HG03354 (cell line): ENCODE data around the gene ARHGEF10L.
A peak's percentile ranks its signal among the peaks of the same experiment; 100 is the strongest.
"Not testable (repeated sequence)": the region's sequence is repeated elsewhere in the genome, so short reads cannot be mapped to it uniquely, and the experiment has no call there.

Experiments
- ATAC-seq: cut with Tn5 transposase; IDR thresholded peaks from one replicate; pipeline ENCODE4 v1.9.1; 2021; ENCODE audit warnings: mild to moderate bottlenecking; ENCODE audit not compliant: unreplicated experiment, poor library complexity, severe bottlenecking

ARHGEF10L gene

DNA sequence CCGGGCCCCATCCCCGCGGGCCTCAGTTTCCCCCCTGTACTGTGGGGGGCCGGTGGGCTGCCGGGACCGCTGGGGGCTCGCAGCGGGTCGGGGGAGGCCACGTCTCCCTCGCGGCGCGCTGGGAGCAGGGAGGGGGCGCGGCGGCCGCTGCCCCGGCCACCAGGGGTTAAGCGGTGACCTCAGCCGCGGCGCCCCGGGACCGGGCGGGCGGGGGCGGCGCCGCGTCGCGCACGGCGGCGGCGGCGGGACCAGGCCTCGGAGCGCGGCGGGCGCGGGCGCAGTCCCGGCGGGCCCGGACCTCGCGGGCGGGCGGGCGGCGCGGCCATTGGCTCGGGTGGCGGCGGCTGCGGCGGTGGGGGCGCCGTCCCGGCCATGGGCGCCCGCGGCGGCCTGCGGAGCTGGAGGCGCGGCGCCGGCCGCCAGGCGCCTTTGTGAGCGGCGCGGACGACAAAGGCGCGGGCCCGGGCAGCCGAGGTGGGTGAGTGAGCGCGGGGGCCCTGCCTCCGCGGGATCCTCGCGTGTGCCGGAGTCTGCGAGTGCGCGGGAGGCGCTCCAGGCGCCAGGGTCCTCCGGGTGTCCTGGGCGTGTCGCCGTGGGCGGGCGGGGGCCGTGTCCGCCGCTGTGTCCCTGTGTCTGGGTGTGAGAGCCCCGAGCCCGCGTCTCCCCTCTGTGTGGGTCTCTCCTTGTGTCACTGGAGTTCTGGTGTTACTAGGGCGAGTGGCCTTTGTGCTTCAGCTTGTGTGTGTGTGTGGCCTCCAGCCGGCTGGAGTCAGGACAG is at the start of gene ARHGEF10L:
TSS of gene ARHGEF10L (plus strand) at position 222 of the 778 bp plus-strand sequence. CDS start 40,898 bp downstream, outside the sequence.
- no peak for ATAC-seq

DNA sequence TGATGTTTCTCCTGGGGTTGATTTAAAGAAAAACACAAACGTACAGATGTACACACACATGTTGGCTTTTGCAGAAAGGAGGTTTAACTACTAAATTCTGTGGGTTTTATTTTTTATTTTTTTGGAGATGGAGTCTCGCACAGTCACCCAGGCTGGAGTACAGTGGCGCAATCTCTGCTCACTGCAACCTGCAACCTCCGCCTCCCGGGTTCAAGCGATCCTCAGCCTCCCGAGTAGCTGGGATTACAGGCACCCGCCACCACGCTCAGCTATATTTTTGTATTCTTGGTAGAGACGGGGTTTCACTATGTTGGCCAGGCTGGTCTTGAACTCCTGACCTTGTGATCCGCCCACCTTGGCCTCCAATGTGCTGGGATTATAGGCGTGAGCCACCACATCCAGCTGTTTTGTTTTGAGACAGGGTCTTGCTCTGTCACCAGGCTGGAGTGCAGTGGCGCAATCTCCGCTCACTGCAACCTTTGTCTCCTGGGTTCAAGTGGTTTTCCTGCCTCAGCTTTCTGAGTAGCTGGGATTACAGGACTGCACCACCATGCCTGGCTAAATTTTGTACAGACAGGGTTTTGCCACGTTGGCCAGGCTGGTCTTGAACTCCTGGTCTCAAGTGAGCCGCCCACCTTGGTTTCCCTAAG is 49.6 kb upstream of the ARHGEF10L start:
- not testable (repeated sequence) for ATAC-seq

DNA sequence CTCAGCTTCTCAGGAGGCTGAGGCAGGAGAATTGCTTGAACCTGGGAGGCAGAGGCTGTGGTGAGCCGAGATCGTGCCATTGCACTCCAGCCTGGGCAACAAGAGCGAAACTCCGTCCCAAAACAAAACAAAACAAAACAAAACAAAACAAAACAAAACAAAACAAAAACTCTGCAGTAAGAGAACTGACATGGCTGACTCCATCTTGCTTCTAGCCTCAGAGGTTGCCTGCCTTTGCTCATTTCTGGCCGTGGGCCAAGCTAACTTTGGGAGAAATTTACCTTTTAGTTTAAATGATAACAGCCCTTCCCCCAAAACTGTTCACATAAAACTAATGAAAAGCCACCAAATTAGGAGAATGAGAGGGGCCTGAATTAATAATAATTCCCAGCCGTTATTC is 48.8 kb upstream of the ARHGEF10L start:
- not testable (repeated sequence) for ATAC-seq

- peak; percentile 59 for ATAC-seq
Measured at GRCh38 chr1:17494114-17494729, 45.3 kb upstream of the ARHGEF10L start.

GRCh38 chr1:17496419-17496818 is 43.1 kb upstream of the ARHGEF10L start:
- no peak for ATAC-seq

DNA sequence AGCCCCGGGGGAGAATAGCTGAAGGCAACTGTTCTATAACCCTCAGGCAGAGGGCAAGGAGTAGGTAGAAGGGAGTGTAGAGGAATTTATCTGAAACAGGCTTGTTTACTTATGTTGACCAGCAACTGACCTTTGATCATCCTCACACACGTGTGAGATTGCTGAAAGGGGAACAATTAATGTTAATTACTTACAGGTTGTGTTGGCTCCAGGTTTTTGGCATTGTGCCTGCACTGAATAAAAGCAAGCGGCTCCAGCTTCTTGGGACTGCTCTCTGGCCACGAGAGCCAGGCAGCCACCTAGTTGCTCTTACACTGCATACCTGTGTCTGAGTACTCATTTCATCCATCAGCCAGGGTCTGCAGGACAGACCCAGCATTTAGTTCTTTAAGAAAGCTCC is 41.3 kb upstream of the ARHGEF10L start:
- ATAC-seq, result no peak

DNA sequence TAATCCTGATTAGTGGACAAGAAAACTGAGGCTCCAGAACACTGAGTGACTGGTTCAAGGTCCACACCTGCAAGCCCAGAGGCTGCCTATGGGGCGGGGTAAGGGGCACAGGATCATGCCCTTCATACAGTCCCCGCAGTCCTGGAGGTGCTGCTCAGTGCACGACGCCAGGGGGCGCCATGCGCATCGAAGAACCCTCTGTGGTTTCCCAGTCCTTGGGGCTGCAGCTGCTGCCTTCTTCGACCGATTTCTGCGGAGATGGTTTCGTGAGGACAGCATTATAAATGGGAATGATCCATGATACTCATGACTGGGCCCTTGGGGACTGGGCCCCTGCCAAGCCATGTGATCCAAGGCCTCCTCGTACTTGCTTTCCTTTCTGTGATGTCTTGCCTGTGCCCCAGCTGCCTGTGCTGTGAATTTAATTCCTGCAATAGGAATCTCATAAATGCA is 37.1 kb upstream of the ARHGEF10L start:
- ATAC-seq, result no peak

- ATAC-seq, result no peak
Measured at GRCh38 chr1:17503146-17503545, 36.4 kb upstream of the ARHGEF10L start.

DNA sequence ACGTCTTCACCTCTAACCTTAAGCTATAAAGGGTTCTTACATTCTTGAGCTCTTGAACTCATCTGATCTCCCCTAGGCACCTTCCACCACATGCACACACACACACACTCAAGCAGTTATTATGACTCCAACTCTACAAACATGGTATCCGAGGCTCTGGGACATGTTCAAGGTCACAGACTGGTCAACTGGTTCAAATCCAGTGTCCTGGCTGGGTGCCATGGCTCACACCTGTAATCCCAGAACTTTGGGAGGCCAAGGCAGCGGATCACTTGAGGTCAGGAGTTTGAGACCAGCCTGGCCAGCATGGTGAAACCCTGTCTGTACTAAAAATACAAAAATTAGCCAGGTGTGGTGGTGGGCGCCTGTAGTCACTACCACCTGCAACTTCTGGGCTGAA is 32.3 kb upstream of the ARHGEF10L start:
- ATAC-seq, result not testable (repeated sequence)

DNA sequence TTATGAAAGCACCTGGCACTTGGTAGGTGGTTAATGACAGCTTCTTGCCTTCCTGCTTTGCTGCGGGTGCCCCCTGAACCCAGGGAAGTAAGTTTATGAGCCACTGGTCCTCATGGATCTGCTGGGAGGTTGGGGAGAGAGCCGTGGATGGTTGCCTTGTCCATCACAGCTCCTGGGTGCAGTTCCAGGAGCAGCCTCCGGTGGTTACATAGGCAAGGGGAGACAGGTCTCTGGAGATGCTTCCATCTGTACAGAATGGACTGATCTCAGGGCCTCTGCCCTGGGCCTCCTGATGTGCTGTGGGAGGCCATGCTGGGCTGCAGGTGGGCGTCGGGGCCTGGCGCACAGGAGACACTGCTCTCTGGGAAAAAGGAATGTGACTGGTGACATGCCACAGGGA is 31.6 kb upstream of the ARHGEF10L start:
- ATAC-seq, result no peak

DNA sequence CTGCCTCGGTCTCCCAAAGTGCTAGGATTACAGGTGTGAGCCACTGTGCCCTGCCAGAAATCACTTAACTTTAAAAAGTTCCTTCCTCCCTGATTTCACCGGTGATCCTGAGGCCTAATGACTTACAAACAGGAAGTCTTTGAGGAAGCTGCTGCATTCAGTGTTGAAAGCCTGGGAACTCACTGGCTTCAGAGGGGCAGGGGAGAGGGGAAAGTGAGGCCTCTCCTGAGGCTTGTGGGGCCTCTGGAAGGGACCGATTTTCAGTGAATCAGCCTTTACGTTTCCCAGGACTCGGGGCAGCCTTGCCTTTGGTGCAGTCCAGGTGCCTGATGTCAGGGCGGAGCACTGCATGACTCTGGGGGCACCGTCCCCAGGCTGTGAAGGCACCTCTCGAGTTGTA is 30.1 kb upstream of the ARHGEF10L start:
- no peak for ATAC-seq

- ATAC-seq, result no peak
Measured at GRCh38 chr1:17510138-17510537, 29.4 kb upstream of the ARHGEF10L start.

DNA sequence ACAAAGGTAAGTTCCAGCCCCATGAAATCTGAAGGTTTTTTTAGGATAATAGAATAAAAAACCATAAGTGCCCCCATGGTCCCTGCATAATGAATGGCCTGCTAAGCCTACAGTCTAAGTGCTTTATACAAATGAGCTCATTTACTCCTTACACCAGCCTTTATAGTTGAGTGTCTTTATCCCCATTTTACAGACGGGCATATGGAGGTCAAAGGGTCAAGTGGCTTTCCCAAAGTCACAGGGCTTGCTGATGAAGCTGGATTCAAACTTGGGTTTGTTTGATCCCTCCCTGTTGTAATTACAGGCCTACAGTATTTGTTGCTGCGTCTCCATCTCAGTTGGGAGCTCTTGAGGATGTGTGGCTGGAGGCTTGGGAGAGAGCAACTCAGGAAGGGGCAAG is 28.3 kb upstream of the ARHGEF10L start:
- no peak for ATAC-seq

DNA sequence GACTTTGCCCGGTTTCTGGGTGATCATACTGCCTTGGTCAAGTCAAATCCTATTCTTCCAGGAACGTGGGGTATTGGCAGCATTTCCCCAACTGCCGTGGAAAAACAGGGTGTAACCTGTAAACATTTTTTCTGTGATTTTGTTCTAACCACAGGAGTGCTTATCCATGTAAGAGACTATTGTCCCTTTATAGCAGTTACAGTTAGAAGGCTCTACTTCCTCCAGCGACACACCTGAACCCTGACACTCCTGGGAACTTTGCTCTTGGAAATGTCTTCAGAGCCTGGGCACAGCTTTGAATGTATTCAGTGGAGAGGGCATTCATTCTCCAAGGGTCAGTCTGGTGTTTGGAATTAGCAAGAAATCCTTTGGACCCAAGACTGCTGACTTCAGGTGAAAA is 26.4 kb upstream of the ARHGEF10L start:
- ATAC-seq, result no peak

DNA sequence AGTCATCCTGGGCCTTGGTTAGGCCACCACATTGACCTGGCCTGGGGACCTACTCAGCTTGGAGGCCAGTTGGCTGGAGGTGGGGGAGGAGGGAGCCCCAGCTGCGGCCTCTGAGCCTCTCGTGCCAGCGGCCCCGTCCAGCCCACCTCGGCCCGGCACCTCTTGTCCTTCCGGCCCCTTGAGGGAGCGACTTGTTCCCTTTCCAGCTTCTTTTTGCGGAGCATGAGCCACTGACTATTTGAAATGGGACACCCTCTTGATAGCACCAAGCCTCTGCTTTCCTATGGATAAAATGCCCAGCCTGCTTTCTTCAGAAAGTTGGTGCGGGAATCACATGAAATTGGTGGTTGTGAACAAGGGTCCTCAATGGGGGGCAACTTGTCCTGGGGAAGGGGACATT is 24.7 kb upstream of the ARHGEF10L start:
- no peak for ATAC-seq

DNA sequence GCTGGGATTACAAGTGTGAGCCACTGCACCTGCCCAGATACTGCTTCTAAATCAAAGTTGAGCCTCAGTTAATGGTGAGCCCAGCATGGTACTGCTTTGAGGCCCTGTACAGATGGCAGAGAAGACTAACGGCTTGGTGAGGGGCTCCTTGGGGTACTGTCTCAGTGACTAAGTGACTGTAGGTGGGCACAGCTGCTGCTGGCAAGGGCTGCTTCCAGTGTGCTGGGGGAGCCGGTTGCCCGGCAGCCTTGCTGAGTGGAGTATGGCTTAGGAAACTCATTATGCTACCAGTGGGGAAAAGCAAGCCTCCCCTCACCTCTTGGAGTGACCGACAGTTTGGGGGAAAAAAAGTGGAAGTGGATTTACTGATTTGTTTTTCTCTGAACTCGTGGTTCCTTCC is 23.6 kb upstream of the ARHGEF10L start:
- no peak for ATAC-seq

DNA sequence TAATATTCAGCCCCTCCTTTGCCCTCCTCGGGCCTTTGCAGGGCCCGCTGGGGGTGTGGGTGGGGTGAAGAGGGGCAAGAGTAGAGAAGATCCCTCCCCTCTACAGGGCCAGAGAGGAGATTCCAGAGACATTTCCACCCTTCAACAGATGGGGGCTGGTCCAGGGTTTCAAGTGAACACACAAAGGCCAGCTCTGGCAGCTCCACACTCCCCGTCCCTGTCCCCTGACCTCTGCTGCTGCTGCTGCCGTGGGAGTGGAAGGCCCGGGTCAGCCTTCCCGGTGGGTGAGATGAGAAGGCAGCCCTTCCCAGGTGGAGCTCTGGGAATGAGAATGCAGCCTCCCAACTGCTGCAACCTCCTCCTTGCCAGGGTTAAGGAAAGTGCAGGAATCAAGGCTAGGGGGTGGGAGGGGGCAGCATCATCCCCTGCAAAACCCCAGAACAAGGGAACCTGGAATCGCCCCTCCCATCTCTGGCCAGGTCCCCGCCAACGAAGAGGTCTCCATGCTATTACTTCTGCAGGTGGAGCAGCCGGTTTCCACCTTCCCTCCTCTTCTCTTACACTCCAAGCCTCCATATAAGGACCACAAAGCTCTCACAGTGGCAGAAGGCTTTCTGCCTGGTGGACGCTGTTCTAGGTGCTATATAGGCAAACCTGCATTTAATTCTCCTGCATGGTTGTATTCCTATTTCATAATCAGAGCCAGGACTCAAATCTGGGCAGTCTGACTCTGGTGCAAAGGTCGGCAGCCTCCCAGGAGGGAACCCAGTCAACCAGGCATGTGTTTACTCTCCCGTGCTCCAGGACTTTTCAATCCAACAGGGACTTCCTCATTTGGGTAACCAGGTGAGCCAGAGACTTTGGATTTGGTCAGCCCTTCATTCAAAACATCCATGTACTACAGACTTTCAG is 22.9 kb upstream of the ARHGEF10L start:
- ATAC-seq, result no peak

- no peak for ATAC-seq
Measured at GRCh38 chr1:17520041-17520440, 19.5 kb upstream of the ARHGEF10L start.

- ATAC-seq, result no peak
Measured at GRCh38 chr1:17520473-17521319, 18.8 kb upstream of the ARHGEF10L start.
